Upper lobe of left lung (tissue), 4 donors: Measurements from ENCODE around the gene GLUL.

Experiments
- CTCF ChIP-seq, 6 experiments: fragments of 450-650 bp in 4 of 6; fragments of 200-600 bp in 2 of 6; sonication (generic) in 2 of 6; IDR thresholded peaks; one replicate each; pipeline ENCODE4 v1.5.1; 2016 to 2019; ENCODE audit warnings: antibody characterized with exemption in 6 of 6
- EP300 ChIP-seq, 4 donors: sonication (generic); formaldehyde crosslinking; IDR thresholded peaks; one replicate each; pipeline ENCODE4 v1.5.1; 2017; ENCODE audit warnings: antibody characterized with exemption in 4 of 4, control low read depth in 2 of 4
- POLR2A ChIP-seq, 4 donors: fragments of 450-650 bp; IDR thresholded peaks; one replicate each; pipeline ENCODE4 v1.5.1; 2016 to 2017; ENCODE audit warnings: antibody characterized with exemption in 4 of 4, mild to moderate bottlenecking in 2 of 4
- POLR2AphosphoS5 ChIP-seq, 2 donors: sonication (generic); formaldehyde crosslinking; IDR thresholded peaks; one replicate each; pipeline ENCODE4 v1.5.1; 2017; ENCODE audit warnings: antibody characterized with exemption in 2 of 2

DNA sequence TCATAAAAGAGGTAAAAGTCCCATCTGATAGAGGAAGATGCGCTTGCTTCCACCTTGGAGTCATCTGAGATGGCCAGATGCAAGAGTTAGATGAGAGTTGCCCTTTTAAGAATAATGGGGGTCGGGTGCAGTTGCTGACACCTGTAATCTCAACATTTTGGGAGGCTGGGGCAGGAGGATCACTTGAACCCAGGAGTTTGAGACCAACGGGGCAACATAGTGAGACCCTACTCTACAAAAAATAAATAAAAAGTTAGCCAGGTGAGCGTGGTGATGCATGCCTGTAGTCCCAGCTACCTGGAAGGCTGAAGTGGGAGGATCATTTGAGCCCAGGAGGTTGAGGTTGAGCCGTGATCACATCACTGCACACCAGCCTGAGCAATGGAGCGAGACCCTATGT, 22.4 kb upstream of the GLUL start:
- TF ChIP-seq CTCF (IDR thresholded peaks at IDR 0.05) (no peak), POLR2A (IDR thresholded peaks at IDR 0.05) (no peak), POLR2AphosphoS5 (IDR thresholded peaks at IDR 0.05) (no peak), EP300 (IDR thresholded peaks at IDR 0.05) (no peak)
